Measurements from ENCODE around the gene GKN1. TPM values are rescaled to one million over a fixed set of nuclear protein-coding genes. Genes with fewer than 3 reads are reported as not detected.

GKN1 gene
- total RNA-seq, 1 donor from 2014 or later, result not detected

- no peak for DNase-seq (ENCODE audit: low spot score)
These were observed 15.4 kb upstream of the GKN1 start for GRCh38 chr2:68959001-68959400.

DNA sequence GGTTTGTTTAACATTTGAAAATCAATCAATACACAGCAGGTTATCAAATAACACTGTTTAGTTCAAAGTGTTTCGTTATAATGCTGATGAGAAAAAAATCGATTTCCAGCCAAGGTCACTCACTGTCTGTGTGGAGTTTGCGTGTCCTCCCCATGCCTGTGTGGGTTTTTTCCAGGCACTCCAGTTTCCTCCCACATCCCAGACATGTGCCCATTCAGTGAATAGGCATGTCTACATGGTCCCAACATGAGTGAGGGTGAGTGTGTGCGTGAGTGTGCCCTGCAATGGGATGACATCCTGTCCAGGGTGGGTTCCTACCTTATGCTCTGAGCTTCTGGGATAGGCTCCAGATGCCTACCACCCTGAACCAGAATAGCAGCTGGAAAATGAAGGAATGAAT, 13.1 kb upstream of the GKN1 start:
- DNase-seq (ENCODE audit: low spot score), result no peak

- DNase-seq (ENCODE audit: low spot score), result no peak
These were observed 10.2 kb upstream of the GKN1 start for GRCh38 chr2:68964282-68964681.

DNA sequence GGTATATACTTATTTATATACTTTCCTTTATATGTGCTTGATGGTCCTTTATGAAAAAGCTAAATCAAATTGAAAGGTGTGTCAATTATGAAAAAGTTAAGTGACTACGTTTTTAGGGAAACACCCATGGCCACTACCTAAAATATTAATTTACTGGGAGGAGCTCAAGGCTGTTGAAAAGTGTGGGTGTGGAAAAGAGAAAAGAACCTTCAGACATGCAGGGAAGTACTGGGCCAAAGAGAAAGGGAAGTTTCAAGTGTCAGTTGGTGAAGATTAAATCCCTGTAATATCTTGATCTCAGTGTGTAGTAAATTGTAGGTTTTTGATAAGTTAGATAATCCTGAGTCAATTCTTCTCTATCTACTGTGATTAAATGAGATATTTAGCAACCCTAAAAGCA, 6.2 kb upstream of the GKN1 start:
- no peak for DNase-seq (ENCODE audit: low spot score)

- DNase-seq (ENCODE audit: low spot score), result no peak
These were observed 4.5 kb upstream of the GKN1 start for GRCh38 chr2:68969736-68970490.

GRCh38 chr2:68970566-68971265, 3.7 kb upstream of the GKN1 start:
- no peak for DNase-seq (ENCODE audit: low spot score)

GRCh38 chr2:68971591-68972231, 2.7 kb upstream of the GKN1 start:
- no peak for DNase-seq (ENCODE audit: low spot score)

DNA sequence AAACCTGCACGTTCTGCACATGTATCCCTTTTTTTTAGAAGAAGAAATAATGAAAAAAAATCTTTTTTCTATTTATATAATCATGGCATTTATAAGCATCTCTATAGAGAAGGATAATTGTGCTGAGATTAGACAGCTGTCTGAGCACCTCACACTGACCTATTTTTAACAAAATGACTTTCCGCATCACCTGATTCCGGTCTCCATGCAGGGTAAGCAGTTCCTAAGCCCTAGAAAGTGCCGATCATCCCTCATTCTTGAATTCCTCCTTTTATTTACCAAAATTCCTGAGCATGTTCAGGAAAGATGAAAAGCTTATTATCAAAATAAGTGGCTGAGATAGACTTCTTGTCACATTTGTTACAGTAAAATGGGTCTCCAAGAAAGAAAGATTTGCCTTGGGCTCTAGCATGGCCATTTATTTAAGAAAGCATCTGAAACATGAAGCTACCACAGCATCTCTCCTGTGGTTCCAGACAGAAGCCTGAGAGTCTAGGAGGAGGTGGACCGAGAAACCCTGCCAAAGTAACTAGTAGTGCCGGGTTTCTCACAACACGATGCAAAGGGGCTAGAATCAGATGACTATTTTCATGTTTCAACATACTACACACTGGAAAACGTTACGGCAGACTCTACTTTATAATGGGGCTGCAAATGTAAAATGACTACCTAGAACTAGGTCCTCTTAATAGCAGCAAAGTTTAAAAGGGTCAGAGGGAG, 670 bp downstream of the GKN1 start:
- no peak for DNase-seq (ENCODE audit: low spot score)

- no peak for DNase-seq (ENCODE audit: low spot score)
These were observed 1.4 kb downstream of the GKN1 start for GRCh38 chr2:68975844-68976243.

DNA sequence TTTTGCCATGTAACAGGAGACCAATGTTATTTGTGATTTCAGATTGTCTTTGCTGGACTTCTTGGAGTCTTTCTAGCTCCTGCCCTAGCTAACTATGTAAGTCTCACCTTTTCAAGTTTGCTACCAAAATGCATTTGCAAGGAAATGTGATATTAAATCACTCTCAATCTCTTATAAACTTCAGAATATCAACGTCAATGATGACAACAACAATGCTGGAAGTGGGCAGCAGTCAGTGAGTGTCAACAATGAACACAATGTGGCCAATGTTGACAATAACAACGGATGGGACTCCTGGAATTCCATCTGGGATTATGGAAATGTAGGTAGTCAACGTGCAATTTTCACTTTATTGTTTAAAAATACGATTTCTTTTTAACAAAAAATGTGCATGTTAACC, 3.0 kb downstream of the GKN1 start:
- DNase-seq (ENCODE audit: low spot score), result no peak

GRCh38 chr2:68978098-68978497, 3.7 kb downstream of the GKN1 start:
- no peak for DNase-seq (ENCODE audit: low spot score)

DNA sequence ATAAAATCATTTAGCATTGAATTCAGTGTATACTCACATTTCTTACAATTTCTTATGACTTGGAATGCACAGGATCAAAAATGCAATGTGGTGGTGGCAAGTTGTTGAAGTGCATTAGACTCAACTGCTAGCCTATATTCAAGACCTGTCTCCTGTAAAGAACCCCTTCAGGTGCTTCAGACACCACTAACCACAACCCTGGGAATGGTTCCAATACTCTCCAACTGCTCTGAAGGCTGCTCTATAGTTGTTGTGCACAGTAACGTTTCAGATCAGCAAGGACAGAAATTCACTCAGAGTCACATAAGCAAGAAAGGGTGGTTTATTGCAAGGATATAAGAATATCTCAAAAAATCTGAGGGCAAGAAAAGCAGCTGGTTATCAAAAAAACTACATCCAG, 6.5 kb downstream of the GKN1 start:
- no peak for DNase-seq (ENCODE audit: low spot score)

DNA sequence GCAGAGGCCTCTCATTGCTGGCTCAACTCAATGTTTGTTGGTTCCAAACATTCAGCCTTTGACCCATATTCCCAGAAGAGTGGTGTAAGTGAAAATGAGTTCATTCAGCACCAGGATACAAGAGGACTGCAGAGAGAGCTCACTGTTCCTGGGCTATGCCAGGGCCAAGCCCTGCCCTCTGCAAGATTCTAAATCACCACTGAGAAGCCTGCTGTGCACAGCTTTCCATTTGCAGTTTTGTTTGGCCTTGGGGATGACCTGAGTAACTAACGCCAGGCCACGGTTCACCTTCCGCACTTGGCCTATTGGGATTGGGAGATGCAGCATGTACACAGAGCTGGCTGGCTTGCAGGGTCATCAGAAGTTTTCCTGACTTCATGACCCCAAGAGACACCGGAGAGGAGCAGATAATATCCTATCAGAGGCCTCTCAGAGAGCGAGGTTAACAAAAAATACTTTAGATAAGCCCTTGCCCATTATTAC, 12.6 kb downstream of the GKN1 start:
- DNase-seq (ENCODE audit: low spot score), result no peak

DNA sequence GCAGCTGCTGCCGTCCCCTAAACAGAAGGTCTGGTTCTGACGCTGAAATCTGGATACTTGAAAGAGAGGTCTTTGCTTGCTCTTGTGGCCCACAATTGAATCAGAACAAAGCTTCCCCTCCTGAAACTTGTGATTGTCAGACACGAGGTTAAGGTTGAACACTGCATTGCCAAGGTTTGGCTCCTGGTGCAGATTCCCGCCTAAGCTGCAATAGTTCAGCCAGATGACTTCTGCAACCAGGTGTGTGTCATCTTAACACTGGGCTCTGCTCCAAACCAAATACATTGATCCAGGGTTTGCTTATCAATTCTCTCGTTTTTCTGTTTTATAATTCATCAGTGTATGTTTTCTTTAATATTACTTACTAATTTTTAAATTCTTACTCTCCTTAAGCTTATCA, 14.6 kb downstream of the GKN1 start:
- no peak for DNase-seq (ENCODE audit: low spot score)

DNA sequence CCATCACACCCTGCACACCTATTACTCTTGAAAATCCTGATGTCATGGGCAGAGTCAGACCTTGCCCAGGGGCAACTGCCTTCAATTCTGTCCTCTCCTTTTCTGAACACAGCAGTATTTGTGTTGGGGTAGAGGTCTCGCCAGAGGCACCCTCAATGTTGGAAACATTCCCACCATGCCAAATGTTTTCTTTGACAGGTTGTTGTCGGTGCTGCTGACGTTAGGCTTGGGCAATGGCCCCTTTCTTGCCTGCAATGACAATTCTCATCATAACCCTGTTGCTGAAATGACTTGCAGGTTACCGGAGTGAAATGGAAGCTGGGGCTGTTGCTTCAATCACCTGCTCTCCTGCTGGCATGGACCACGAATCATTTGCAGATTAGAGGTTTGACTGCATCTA, 17.9 kb downstream of the GKN1 start:
- DNase-seq (ENCODE audit: low spot score), result no peak

DNA sequence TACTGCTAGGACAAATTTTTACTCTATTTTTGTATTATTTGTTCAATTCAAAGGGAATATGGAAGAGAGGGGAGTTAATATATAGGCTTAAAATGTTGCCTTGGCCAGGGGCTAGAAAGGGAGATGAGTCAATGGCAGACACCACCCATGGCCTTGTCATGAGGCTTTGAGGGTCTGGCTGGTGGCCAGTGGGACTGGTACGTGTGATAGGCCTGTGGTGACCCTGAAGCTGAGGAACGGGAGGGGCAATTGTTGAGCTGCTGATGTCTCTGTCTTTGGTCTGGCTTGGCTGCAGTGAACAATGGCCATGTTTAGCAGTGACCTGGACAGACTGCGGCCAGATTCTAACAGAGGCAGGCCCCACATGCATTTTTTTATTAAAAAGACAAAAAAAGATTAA, 18.5 kb downstream of the GKN1 start:
- no peak for DNase-seq (ENCODE audit: low spot score)

DNA sequence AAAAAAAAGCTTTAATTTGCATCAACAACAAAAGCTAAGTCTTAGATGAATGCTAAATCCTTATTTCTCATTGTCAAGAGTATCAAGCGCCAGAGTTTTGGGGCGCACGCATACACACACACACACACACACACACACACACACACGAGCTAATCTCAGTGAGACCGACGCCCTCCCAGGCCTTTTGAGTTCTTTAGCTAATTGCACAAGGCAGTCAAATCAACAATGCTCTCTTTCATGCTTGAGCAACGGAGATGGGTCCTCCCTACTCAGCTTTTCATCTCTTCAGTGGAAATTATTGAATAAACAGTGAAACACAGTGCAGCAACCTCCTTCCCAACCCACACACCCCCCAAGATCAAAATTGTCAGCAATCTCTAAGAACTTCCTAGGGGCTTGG, 19.2 kb downstream of the GKN1 start:
- DNase-seq (ENCODE audit: low spot score), result no peak

DNA sequence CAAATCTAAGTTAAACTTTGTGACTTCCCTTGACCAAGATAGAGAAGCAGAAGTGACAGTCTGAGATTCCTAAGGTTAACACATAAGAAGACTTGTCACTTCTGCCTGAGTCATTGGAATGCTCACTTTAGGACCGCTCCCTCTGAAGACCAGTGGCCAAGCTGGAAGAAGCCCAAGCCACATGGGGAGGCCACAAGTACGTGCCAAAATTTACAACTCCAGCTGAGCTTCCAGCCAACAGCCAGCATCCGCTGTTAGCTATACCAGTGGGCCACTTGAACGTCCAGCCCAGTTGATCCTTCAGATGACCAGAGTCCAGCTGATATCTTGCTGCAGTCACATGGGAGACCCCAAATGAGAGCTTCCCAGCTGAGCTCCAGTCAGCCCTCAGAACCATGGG, 20.4 kb downstream of the GKN1 start:
- no peak for DNase-seq (ENCODE audit: low spot score)

DNA sequence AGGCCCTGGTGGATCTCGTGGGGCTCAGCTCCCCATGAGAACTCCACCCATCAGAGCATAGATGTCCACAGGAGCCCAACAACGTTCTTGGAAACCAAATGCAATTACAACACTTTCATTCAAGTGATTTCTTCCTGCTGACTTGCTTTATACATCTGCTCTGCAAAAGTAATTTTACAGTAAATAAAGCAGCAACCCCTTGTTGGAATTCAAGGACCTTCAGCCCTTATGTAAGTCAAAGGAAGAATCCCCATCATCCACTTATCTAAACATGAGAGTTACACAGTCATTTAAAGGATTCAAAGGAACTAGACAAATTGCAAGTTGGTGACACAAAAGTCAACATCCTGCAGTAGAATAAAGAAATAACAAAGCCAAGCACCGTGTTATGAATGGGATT, 21.5 kb downstream of the GKN1 start:
- no peak for DNase-seq (ENCODE audit: low spot score)

- DNase-seq (ENCODE audit: low spot score), result no peak
These were observed 23.0 kb downstream of the GKN1 start for GRCh38 chr2:68997401-68997800.

DNA sequence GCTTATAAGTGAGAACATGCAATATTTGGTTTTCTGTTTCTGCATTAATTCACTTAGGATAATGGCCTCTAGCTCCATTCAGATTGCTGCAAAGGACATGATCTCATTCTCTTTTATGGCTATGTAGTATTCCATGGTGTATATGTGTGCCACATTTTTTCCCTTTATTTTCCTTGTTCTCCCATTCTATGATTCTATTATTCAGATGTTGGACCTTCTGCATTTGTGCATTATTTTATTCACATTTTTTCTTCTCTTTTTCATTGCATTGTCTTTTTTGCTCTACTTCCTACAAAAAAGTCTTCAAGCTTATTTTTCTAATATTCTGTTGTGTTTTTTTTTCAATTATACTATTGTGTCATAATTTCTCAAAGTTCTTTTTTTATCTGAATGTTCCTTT, 27.4 kb downstream of the GKN1 start:
- no peak for DNase-seq (ENCODE audit: low spot score)

DNA sequence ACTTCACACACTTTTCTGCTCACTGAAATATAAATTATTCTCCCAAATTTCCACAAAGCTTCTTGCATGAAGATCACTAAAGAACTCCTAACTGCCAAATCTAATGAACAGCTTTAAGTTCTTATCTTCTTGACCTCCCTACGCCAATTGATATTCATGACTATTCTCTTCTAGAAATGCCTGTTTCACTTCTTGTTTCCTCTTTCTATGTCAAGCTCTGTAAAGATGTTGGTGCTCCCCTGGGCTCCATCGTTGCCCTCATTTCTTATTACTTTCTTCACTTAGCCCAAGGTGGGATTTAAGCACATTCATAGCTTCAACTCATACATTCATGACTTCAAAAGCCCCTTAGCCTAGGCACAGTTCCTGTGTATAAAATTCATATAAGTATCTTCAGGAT, 29.3 kb downstream of the GKN1 start:
- no peak for DNase-seq (ENCODE audit: low spot score)
